HEK293 (cell line): ENCODE results near the gene C19orf47.

ENCODE experiments used
- ZFP41 ChIP-seq: fragments of 450-650 bp; formaldehyde crosslinking; IDR thresholded peaks from 2 replicates; pipeline ENCODE4 v1.5.1; 2016; ENCODE audit warnings: missing biosample characterization, missing genetic modification characterization, borderline replicate concordance
- ZNF274 ChIP-seq, 2 experiments: fragments of 200-500 bp in 1 of 2; fragments of 450-650 bp in 1 of 2; sonication (Bioruptor generic) in 1 of 2; formaldehyde crosslinking in 1 of 2; IDR thresholded peaks; 2 replicates each; pipeline versions ENCODE4 v1.5.1 to v1.6.1; 2014 to 2016; ENCODE audit warnings: borderline replicate concordance in 1 of 2, inconsistent platforms in 1 of 2, low read length in 1 of 2, missing biosample characterization in 1 of 2, missing genetic modification characterization in 1 of 2
- ZNF37A ChIP-seq: fragments of 450-650 bp; IDR thresholded peaks from 2 replicates; pipeline ENCODE4 v1.5.1; 2018; ENCODE audit warnings: missing biosample characterization, missing genetic modification characterization
- ZNF830 ChIP-seq: fragments of 450-650 bp; IDR thresholded peaks from 2 replicates; pipeline ENCODE4 v1.5.0; 2018; ENCODE audit warnings: missing biosample characterization, missing genetic modification characterization, low read depth, mild to moderate bottlenecking, moderate library complexity
- TF ChIP-seq, protein P1 (sequence below): fragments of 450-650 bp; formaldehyde crosslinking; IDR thresholded peaks from 2 replicates; pipeline ENCODE4 v1.5.1; 2016; ENCODE audit warnings: missing biosample characterization, missing genetic modification characterization
- TF ChIP-seq, protein P2 (sequence below): fragments of 450-650 bp; IDR thresholded peaks from 2 replicates; pipeline ENCODE4 v1.5.1; 2018; ENCODE audit warnings: missing biosample characterization, missing genetic modification characterization
- TF ChIP-seq, protein P3 (sequence below): fragments of 450-650 bp; formaldehyde crosslinking; IDR thresholded peaks from 2 replicates; pipeline ENCODE4 v1.5.1; 2016; ENCODE audit warnings: missing biosample characterization, missing genetic modification characterization, low read depth
- TF ChIP-seq, protein P4 (sequence below): fragments of 450-650 bp; formaldehyde crosslinking; IDR thresholded peaks from 2 replicates; pipeline ENCODE4 v1.5.1; 2016; ENCODE audit warnings: missing biosample characterization, missing genetic modification characterization, low read depth
- TF ChIP-seq, protein P5 (sequence below): fragments of 450-650 bp; formaldehyde crosslinking; IDR thresholded peaks from 2 replicates; pipeline ENCODE4 v1.5.1; 2016; ENCODE audit warnings: missing biosample characterization, missing genetic modification characterization

DNA sequence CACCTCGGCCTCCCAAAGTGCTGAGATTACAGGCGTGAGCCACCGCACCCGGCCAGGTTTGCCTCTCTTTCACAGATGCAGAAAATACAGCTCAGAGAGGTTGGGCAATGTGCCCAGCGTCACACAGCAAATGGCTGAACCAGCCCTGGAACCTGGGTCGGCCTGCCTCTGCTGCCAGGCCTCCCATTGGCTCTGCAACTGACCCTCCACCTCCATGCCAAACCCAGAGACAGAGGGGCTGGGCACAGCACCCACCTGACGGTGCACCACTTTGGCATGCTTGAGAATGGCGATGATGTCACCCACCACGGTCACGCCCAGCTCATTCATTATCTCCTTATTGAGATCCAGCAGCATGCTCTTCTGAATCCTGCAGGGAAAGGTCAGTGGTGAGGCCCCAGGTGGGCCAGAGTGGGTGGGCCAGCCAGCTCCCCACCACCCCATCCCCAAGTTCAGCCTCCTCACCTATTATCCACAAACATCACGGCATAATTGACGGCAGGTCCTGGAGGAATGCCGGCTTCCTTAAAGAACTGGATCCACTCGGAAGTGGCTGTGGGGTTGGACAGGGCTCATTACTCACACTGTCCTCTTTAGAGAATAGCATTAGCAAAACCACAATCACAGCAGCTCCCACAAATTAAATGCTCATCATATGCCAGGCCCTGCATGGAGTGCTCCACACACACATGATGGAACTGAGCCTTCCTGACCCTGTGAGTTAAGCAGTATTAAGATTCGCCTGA, 12.2 kb downstream of the C19orf47 start:
- TF ChIP-seq, protein P1, sequence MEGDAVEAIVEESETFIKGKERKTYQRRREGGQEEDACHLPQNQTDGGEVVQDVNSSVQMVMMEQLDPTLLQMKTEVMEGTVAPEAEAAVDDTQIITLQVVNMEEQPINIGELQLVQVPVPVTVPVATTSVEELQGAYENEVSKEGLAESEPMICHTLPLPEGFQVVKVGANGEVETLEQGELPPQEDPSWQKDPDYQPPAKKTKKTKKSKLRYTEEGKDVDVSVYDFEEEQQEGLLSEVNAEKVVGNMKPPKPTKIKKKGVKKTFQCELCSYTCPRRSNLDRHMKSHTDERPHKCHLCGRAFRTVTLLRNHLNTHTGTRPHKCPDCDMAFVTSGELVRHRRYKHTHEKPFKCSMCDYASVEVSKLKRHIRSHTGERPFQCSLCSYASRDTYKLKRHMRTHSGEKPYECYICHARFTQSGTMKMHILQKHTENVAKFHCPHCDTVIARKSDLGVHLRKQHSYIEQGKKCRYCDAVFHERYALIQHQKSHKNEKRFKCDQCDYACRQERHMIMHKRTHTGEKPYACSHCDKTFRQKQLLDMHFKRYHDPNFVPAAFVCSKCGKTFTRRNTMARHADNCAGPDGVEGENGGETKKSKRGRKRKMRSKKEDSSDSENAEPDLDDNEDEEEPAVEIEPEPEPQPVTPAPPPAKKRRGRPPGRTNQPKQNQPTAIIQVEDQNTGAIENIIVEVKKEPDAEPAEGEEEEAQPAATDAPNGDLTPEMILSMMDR = no peak
- no peak for TF ChIP-seq ZFP41 (tag by site-specific recombination)
- TF ChIP-seq ZNF274 (IDR thresholded peaks at IDR 0.05; ENCODE audit: low read length) = no peak
- TF ChIP-seq ZNF274 (tag by site-specific recombination; IDR thresholded peaks at IDR 0.05; ENCODE audit: borderline replicate concordance) = no peak
- TF ChIP-seq ZNF830 (tag by site-specific recombination) = no peak
- TF ChIP-seq, protein P2, sequence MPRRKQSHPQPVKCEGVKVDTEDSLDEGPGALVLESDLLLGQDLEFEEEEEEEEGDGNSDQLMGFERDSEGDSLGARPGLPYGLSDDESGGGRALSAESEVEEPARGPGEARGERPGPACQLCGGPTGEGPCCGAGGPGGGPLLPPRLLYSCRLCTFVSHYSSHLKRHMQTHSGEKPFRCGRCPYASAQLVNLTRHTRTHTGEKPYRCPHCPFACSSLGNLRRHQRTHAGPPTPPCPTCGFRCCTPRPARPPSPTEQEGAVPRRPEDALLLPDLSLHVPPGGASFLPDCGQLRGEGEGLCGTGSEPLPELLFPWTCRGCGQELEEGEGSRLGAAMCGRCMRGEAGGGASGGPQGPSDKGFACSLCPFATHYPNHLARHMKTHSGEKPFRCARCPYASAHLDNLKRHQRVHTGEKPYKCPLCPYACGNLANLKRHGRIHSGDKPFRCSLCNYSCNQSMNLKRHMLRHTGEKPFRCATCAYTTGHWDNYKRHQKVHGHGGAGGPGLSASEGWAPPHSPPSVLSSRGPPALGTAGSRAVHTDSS (tag by site-specific recombination) = no peak
- TF ChIP-seq, protein P3, sequence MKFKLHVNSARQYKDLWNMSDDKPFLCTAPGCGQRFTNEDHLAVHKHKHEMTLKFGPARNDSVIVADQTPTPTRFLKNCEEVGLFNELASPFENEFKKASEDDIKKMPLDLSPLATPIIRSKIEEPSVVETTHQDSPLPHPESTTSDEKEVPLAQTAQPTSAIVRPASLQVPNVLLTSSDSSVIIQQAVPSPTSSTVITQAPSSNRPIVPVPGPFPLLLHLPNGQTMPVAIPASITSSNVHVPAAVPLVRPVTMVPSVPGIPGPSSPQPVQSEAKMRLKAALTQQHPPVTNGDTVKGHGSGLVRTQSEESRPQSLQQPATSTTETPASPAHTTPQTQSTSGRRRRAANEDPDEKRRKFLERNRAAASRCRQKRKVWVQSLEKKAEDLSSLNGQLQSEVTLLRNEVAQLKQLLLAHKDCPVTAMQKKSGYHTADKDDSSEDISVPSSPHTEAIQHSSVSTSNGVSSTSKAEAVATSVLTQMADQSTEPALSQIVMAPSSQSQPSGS (tag by site-specific recombination) = peak; percentile 77
- TF ChIP-seq, protein P4, sequence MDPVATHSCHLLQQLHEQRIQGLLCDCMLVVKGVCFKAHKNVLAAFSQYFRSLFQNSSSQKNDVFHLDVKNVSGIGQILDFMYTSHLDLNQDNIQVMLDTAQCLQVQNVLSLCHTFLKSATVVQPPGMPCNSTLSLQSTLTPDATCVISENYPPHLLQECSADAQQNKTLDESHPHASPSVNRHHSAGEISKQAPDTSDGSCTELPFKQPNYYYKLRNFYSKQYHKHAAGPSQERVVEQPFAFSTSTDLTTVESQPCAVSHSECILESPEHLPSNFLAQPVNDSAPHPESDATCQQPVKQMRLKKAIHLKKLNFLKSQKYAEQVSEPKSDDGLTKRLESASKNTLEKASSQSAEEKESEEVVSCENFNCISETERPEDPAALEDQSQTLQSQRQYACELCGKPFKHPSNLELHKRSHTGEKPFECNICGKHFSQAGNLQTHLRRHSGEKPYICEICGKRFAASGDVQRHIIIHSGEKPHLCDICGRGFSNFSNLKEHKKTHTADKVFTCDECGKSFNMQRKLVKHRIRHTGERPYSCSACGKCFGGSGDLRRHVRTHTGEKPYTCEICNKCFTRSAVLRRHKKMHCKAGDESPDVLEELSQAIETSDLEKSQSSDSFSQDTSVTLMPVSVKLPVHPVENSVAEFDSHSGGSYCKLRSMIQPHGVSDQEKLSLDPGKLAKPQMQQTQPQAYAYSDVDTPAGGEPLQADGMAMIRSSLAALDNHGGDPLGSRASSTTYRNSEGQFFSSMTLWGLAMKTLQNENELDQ = no peak
- TF ChIP-seq ZNF37A (tag by site-specific recombination) = no peak
- TF ChIP-seq, protein P5, sequence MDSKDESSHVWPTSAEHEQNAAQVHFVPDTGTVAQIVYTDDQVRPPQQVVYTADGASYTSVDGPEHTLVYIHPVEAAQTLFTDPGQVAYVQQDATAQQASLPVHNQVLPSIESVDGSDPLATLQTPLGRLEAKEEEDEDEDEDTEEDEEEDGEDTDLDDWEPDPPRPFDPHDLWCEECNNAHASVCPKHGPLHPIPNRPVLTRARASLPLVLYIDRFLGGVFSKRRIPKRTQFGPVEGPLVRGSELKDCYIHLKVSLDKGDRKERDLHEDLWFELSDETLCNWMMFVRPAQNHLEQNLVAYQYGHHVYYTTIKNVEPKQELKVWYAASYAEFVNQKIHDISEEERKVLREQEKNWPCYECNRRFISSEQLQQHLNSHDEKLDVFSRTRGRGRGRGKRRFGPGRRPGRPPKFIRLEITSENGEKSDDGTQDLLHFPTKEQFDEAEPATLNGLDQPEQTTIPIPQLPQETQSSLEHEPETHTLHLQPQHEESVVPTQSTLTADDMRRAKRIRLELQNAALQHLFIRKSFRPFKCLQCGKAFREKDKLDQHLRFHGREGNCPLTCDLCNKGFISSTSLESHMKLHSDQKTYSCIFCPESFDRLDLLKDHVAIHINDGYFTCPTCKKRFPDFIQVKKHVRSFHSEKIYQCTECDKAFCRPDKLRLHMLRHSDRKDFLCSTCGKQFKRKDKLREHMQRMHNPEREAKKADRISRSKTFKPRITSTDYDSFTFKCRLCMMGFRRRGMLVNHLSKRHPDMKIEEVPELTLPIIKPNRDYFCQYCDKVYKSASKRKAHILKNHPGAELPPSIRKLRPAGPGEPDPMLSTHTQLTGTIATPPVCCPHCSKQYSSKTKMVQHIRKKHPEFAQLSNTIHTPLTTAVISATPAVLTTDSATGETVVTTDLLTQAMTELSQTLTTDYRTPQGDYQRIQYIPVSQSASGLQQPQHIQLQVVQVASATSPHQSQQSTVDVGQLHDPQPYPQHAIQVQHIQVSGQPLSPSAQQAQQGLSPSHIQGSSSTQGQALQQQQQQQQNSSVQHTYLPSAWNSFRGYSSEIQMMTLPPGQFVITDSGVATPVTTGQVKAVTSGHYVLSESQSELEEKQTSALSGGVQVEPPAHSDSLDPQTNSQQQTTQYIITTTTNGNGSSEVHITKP (tag by site-specific recombination) = no peak
